CD14-positive monocyte (primary cell): ENCODE measurements around the gene CCBE1. TPM values are rescaled to one million over a fixed set of nuclear protein-coding genes. Genes with fewer than 3 reads are reported as not detected.

Source experiments
- DNase-seq, 3 donors: peaks; one replicate each; pipeline ENCODE4 v3.0.0-alpha.2; 2011 to 2022
- H2AFZ ChIP-seq: 2 replicates; pipeline ENCODE4 v1.6.0; 2012; ENCODE audit warnings: mild to moderate bottlenecking, low read depth, low read length, inconsistent platforms; ENCODE audit not compliant: insufficient read depth, poor library complexity, severe bottlenecking
- H3K27ac ChIP-seq, 2 donors: 1 replicate in 1 of 2; 2 replicates in 1 of 2; pipeline ENCODE4 v1.5.1; 2012 to 2013; ENCODE audit warnings: low read length in 2 of 2, control low read depth in 1 of 2, inconsistent platforms in 1 of 2, low read depth in 1 of 2, mild to moderate bottlenecking in 1 of 2
- H3K27me3 ChIP-seq, 2 donors: one replicate each; pipeline versions ENCODE4 v1.6.0 to v1.6.1; 2011 to 2013; ENCODE audit warnings: low read length in 2 of 2; ENCODE audit not compliant: control insufficient read depth in 2 of 2, insufficient read depth in 2 of 2
- H3K36me3 ChIP-seq, 2 donors: replicated peaks in 1 of 2; 1 replicate in 1 of 2; 2 replicates in 1 of 2; pipeline versions ENCODE4 v1.5.1 to v1.6.1; 2012 to 2013; ENCODE audit warnings: low read length in 2 of 2, control low read depth in 1 of 2, inconsistent platforms in 1 of 2, mild to moderate bottlenecking in 1 of 2; ENCODE audit not compliant: insufficient read depth in 2 of 2, control insufficient read depth in 1 of 2
- H3K4me1 ChIP-seq, 2 donors: 1 replicate in 1 of 2; 2 replicates in 1 of 2; pipeline versions ENCODE4 v1.5.1 to v1.6.1; 2012 to 2013; ENCODE audit warnings: low read length in 2 of 2, control low read depth in 1 of 2, inconsistent platforms in 1 of 2, mild to moderate bottlenecking in 1 of 2, moderate library complexity in 1 of 2; ENCODE audit not compliant: insufficient read depth in 2 of 2, control insufficient read depth in 1 of 2
- H3K4me2 ChIP-seq: replicated peaks from 2 replicates; pipeline ENCODE3; 2012; ENCODE audit warnings: low read length, moderate library complexity, mild to moderate bottlenecking; ENCODE audit not compliant: poor library complexity, severe bottlenecking; ENCODE audit errors: extremely low read depth
- H3K4me3 ChIP-seq, 3 experiments: fragments of 200-600 bp in 1 of 3; sonication (generic) in 1 of 3; replicated peaks in 1 of 3; 1 replicate in 2 of 3; 2 replicates in 1 of 3; pipeline ENCODE4 v1.5.1; 2011 to 2013; ENCODE audit warnings: low read length in 3 of 3, mild to moderate bottlenecking in 3 of 3, control low read depth in 2 of 3, low read depth in 2 of 3, inconsistent platforms in 1 of 3, moderate library complexity in 1 of 3
- H3K79me2 ChIP-seq: 2 replicates; pipeline ENCODE4 v1.6.0; 2012; ENCODE audit warnings: mild to moderate bottlenecking, control low read depth, inconsistent platforms, low read length, moderate library complexity; ENCODE audit not compliant: insufficient read depth
- H3K9ac ChIP-seq: 2 replicates; pipeline ENCODE4 v1.6.0; 2017; ENCODE audit warnings: low read length, mild to moderate bottlenecking; ENCODE audit not compliant: insufficient read depth, poor library complexity, severe bottlenecking
- H3K9me3 ChIP-seq, 2 donors: replicated peaks in 1 of 2; 1 replicate in 1 of 2; 2 replicates in 1 of 2; pipeline versions ENCODE4 v1.5.1 to v1.6.1; 2012 to 2013; ENCODE audit warnings: low read length in 2 of 2, control low read depth in 1 of 2; ENCODE audit not compliant: control insufficient read depth in 1 of 2, insufficient read depth in 1 of 2
- H4K20me1 ChIP-seq: 2 replicates; pipeline ENCODE4 v1.6.0; 2012; ENCODE audit warnings: mild to moderate bottlenecking, low read length, control low read depth, moderate library complexity; ENCODE audit not compliant: insufficient read depth
- H3K27ac Mint-ChIP-seq, 7 donors: one replicate each; pipeline ENCODE4 v1.8.0; 2020; ENCODE audit warnings: mild to moderate bottlenecking in 7 of 7, mixed read lengths in 7 of 7, moderate library complexity in 6 of 7, inconsistent platforms in 2 of 7
- H3K27me3 Mint-ChIP-seq, 3 donors: one replicate each; pipeline ENCODE4 v1.8.0; 2021 to 2022; ENCODE audit warnings: low read depth in 3 of 3, mild to moderate bottlenecking in 3 of 3, mixed read lengths in 3 of 3, moderate library complexity in 3 of 3, inconsistent platforms in 1 of 3
- H3K36me3 Mint-ChIP-seq, 2 donors: one replicate each; pipeline ENCODE4 v1.8.0; 2020; ENCODE audit warnings: mixed read lengths in 2 of 2, inconsistent platforms in 1 of 2, mild to moderate bottlenecking in 1 of 2
- H3K4me1 Mint-ChIP-seq: one replicate; pipeline ENCODE4 v1.8.0; 2020; ENCODE audit warnings: mild to moderate bottlenecking, mixed read lengths
- H3K4me3 Mint-ChIP-seq, 2 donors: one replicate each; pipeline ENCODE4 v1.8.0; 2020; ENCODE audit warnings: mild to moderate bottlenecking in 2 of 2, mixed read lengths in 2 of 2, moderate library complexity in 1 of 2
- H3K9me3 Mint-ChIP-seq, 7 donors: one replicate each; pipeline ENCODE4 v1.8.0; 2020 to 2022; ENCODE audit warnings: mixed read lengths in 7 of 7, mild to moderate bottlenecking in 6 of 7, moderate library complexity in 6 of 7, inconsistent platforms in 2 of 7
- CTCF ChIP-seq: fragments of 200-600 bp; IDR thresholded peaks from one replicate; pipeline ENCODE4 v1.8.0; 2022; ENCODE audit warnings: antibody characterized with exemption, mild to moderate bottlenecking
- WGBS: methylation state at CpG from one replicate; pipeline ENCODE4 v1.1.5; 2013; ENCODE audit warnings: missing lambda C conversion rate; ENCODE audit not compliant: insufficient coverage; 5-methylcytosine and 5-hydroxymethylcytosine counted together
- intact Hi-C, 2 donors: fragments of 100-400 bp; cut with micrococcal nuclease; formaldehyde crosslinking; loops; one replicate each; pipeline versions ENCODE4 v1.15.0 to v1.15.1; 2023
- polyA plus RNA-seq, 3 donors: library from polyadenylated mRNA; depleted of rRNA in 1 of 3; unstranded in 2 of 3; stranded (reverse) in 1 of 3; fragments of 300-500 nt in 2 of 3; fragments of >200 nt in 1 of 3; fragmentation: Illumina TruSeq in 2 of 3; gene quantifications; 1 replicate in 2 of 3; 2 replicates in 1 of 3; pipeline ENCODE4 v1.2.3, GENCODE V29; 2012 to 2021

CCBE1 gene
- polyA plus RNA-seq, 3 donors, result not detected

- no peaks in the 10 kb centered on the region for H4K20me1 ChIP-seq
- no peak overlapping the region for H3K27ac ChIP-seq
- H3K36me3 ChIP-seq, result no peaks in the 10 kb centered on the region
- no peaks in the 10 kb centered on the region for H3K27me3 ChIP-seq
- H3K4me1 ChIP-seq, result no peaks in the 10 kb centered on the region
- H3K27me3 Mint-ChIP-seq, result peaks cover 2 to 4% (median 3%) of the 10 kb centered on the region in 3 donors
- no peak for TF ChIP-seq CTCF
- no peak overlapping the region for H2AFZ ChIP-seq
- H3K36me3 Mint-ChIP-seq, result no peaks in the 10 kb centered on the region
- no peak overlapping the region for H3K27ac Mint-ChIP-seq
- no peak overlapping the region for H3K4me3 ChIP-seq
- intact Hi-C loops, result no loop called here
- WGBS, result no CpG with 5 or more reads among the region's 2 CpGs
- H3K4me1 Mint-ChIP-seq, result no peaks in the 10 kb centered on the region
- DNase-seq, result no peak
- no peaks in the 10 kb centered on the region for H3K79me2 ChIP-seq
- H3K4me2 ChIP-seq, result no peak overlapping the region
- no peaks in the 10 kb centered on the region for H3K9me3 ChIP-seq
- no peak overlapping the region for H3K9ac ChIP-seq
- H3K4me3 Mint-ChIP-seq, result no peak overlapping the region
- no peaks in the 10 kb centered on the region for H3K9me3 Mint-ChIP-seq
Observed at GRCh38 chr18:59646963-59647307, 50.3 kb downstream of the CCBE1 start.

- Mint-ChIP-seq H3K27ac (no peak overlapping the region), H3K9me3 (no peaks in the 10 kb centered on the region), H3K4me3 (no peak overlapping the region), H3K27me3 (peaks cover 2 to 4% (median 3%) of the 10 kb centered on the region in 3 donors), H3K36me3 (no peaks in the 10 kb centered on the region), H3K4me1 (no peaks in the 10 kb centered on the region)
- Histone ChIP-seq H3K4me1 (no peaks in the 10 kb centered on the region), H3K9ac (no peak overlapping the region), H3K4me2 (no peak overlapping the region), H3K9me3 (no peaks in the 10 kb centered on the region), H4K20me1 (no peaks in the 10 kb centered on the region), H3K36me3 (no peaks in the 10 kb centered on the region), H2AFZ (no peak overlapping the region), H3K79me2 (no peaks in the 10 kb centered on the region), H3K4me3 (no peak overlapping the region), H3K27me3 (no peaks in the 10 kb centered on the region), H3K27ac (no peak overlapping the region)
- 68% methylated on average over 3 of the region's 11 CpGs for WGBS
- no peak for DNase-seq
- intact Hi-C loops, result no loop called here
- TF ChIP-seq CTCF, result no peak
Observed at GRCh38 chr18:59646228-59646962, 50.8 kb downstream of the CCBE1 start.
